A549 (cell line): ENCODE measurements around the gene TSHZ2.

Source experiments
- CEBPB ChIP-seq, 2 experiments: fragments of >200 bp in 1 of 2; sonication (Bioruptor Twin) in 1 of 2; formaldehyde crosslinking in 1 of 2; IDR thresholded peaks; 2 replicates each; pipeline ENCODE4 v1.6.1; 2012 to 2016
- CHD2 ChIP-seq: fragments of 150-350 bp; IDR thresholded peaks from 2 replicates; pipeline ENCODE4 v1.6.1; 2014; ENCODE audit warnings: low read length; ENCODE audit not compliant: partially characterized antibody
- CTCF ChIP-seq: fragments of >200 bp; sonication (Bioruptor Twin); formaldehyde crosslinking; IDR thresholded peaks from 3 replicates; pipeline ENCODE4 v1.5.1; 2016
- HMGXB4 ChIP-seq: fragments of 250-450 bp; sonication (Bioruptor Pico); IDR thresholded peaks from 2 replicates; pipeline ENCODE4 v1.5.0; 2021; ENCODE audit warnings: mild to moderate bottlenecking, moderate library complexity, borderline replicate concordance
- MAFK ChIP-seq: fragments of 450-650 bp; IDR thresholded peaks from 2 replicates; pipeline ENCODE4 v1.6.1; 2014; ENCODE audit not compliant: partially characterized antibody
- MAX ChIP-seq: IDR thresholded peaks from 2 replicates; pipeline ENCODE4 v1.6.1; 2012
- MYC ChIP-seq: IDR thresholded peaks from 2 replicates; pipeline ENCODE4 v1.6.1; 2012; ENCODE audit warnings: mild to moderate bottlenecking, inconsistent platforms, low read length, improper control_type of control experiment, borderline replicate concordance
- POLR2A ChIP-seq: IDR thresholded peaks from 2 replicates; pipeline ENCODE4 v1.6.1; 2012; ENCODE audit warnings: mild to moderate bottlenecking, low read length
- RCOR1 ChIP-seq: fragments of 150-350 bp; IDR thresholded peaks from 2 replicates; pipeline ENCODE4 v1.6.1; 2014; ENCODE audit warnings: antibody characterized with exemption, low read length, low read depth
- RFX5 ChIP-seq: fragments of 450-650 bp; IDR thresholded peaks from 2 replicates; pipeline ENCODE4 v1.7.1; 2014; ENCODE audit warnings: antibody characterized with exemption, mild to moderate bottlenecking, moderate library complexity
- TP53 ChIP-seq: fragments of 250-450 bp; sonication (Bioruptor Pico); IDR thresholded peaks from 2 replicates; pipeline ENCODE4 v1.5.0; 2021; ENCODE audit warnings: mild to moderate bottlenecking, moderate library complexity
- ZFP36 ChIP-seq: fragments of 450-650 bp; IDR thresholded peaks from 2 replicates; pipeline ENCODE4 v1.6.1; 2014; ENCODE audit warnings: borderline replicate concordance; ENCODE audit not compliant: partially characterized antibody
- TF ChIP-seq, protein P1 (sequence below): fragments of 450-650 bp; IDR thresholded peaks from 2 replicates; pipeline ENCODE4 v1.6.1; 2014; ENCODE audit warnings: antibody characterized with exemption

- no peak for TF ChIP-seq MAFK
- no peak for TF ChIP-seq TP53 (CRISPR knock-in tag)
- TF ChIP-seq CTCF: no peak
- TF ChIP-seq MYC: no peak
- TF ChIP-seq RFX5: no peak
- TF ChIP-seq CEBPB (IDR thresholded peaks at IDR 0.05): no peak
- TF ChIP-seq POLR2A: no peak
- no peak for TF ChIP-seq MAX
- no peak for TF ChIP-seq RCOR1
- no peak for TF ChIP-seq HMGXB4
- TF ChIP-seq, protein P1, sequence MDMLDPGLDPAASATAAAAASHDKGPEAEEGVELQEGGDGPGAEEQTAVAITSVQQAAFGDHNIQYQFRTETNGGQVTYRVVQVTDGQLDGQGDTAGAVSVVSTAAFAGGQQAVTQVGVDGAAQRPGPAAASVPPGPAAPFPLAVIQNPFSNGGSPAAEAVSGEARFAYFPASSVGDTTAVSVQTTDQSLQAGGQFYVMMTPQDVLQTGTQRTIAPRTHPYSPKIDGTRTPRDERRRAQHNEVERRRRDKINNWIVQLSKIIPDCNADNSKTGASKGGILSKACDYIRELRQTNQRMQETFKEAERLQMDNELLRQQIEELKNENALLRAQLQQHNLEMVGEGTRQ: no peak
- TF ChIP-seq CHD2: no peak
- TF ChIP-seq ZFP36: no peak
Measured at GRCh38 chr20:53503517-53503919, 531.4 kb downstream of the TSHZ2 start.
